B cell (primary cell): ENCODE data around the gene COL5A1. TPM values are rescaled to one million over a fixed set of nuclear protein-coding genes. Genes with fewer than 3 reads are reported as not detected.

Experiments
- ATAC-seq: fragments of 200-7000 bp; cut with Tn5 transposase; one replicate; pipeline ENCODE4 v1.10.0; 2021; ENCODE audit warnings: low read depth, mild to moderate bottlenecking, moderate number of reproducible peaks, moderate library complexity
- CTCF ChIA-PET: fragments of 350-600 bp; sonication (Branson Sonifier 250); formaldehyde crosslinking; loops from one replicate; lab custom pipeline; 2021; ENCODE audit warnings: antibody characterized with exemption, inconsistent platforms; lab: Charles Lee
- POLR2A ChIA-PET: fragments of 350-600 bp; sonication (Branson Sonifier 250); formaldehyde crosslinking; loops from one replicate; lab custom pipeline; 2021; ENCODE audit warnings: antibody characterized with exemption; lab: Charles Lee
- DNase-seq: peaks from one replicate; pipeline ENCODE4 v3.0.0; 2013
- H2AFZ ChIP-seq: 2 replicates; pipeline ENCODE4 v1.6.1; 2012; ENCODE audit warnings: mild to moderate bottlenecking, low read depth, low read length; ENCODE audit not compliant: insufficient read depth, poor library complexity, severe bottlenecking
- H3K27ac ChIP-seq, 2 donors: 1 replicate in 1 of 2; 2 replicates in 1 of 2; pipeline ENCODE4 v1.5.1; 2012 to 2013; ENCODE audit warnings: low read length in 2 of 2, mild to moderate bottlenecking in 2 of 2, moderate library complexity in 1 of 2
- H3K27me3 ChIP-seq, 4 experiments: fragments of 200-600 bp in 1 of 4; sonication (generic) in 1 of 4; replicated peaks in 1 of 4; 1 replicate in 2 of 4; 2 replicates in 2 of 4; pipeline versions ENCODE4 v1.6.1 to v1.7.0; 2013 to 2016; ENCODE audit warnings: low read length in 3 of 4, mild to moderate bottlenecking in 2 of 4, mixed read lengths in 1 of 4, moderate library complexity in 1 of 4; ENCODE audit not compliant: insufficient read depth in 4 of 4, control insufficient read depth in 3 of 4; ENCODE audit errors: control extremely low read depth in 1 of 4
- H3K36me3 ChIP-seq, 2 experiments: replicated peaks in 1 of 2; 1 replicate in 1 of 2; 2 replicates in 1 of 2; pipeline versions ENCODE4 v1.6.1 to v1.7.1; 2013; ENCODE audit warnings: low read length in 1 of 2; ENCODE audit not compliant: insufficient read depth in 2 of 2, control insufficient read depth in 1 of 2; ENCODE audit errors: control extremely low read depth in 1 of 2, extremely low read depth in 1 of 2
- H3K4me1 ChIP-seq, 2 donors: fragments of 200-600 bp in 1 of 2; sonication (generic) in 1 of 2; 1 replicate in 1 of 2; 2 replicates in 1 of 2; pipeline versions ENCODE4 v1.5.1 to v1.6.1; 2013 to 2017; ENCODE audit warnings: low read length in 2 of 2; ENCODE audit not compliant: control insufficient read depth in 2 of 2, insufficient read depth in 2 of 2
- H3K4me2 ChIP-seq: replicated peaks from 2 replicates; pipeline ENCODE3; 2012; ENCODE audit warnings: mild to moderate bottlenecking, low read depth, low read length; ENCODE audit not compliant: poor library complexity, severe bottlenecking
- H3K4me3 ChIP-seq, 5 experiments: fragments of 200-600 bp in 1 of 5; sonication (generic) in 1 of 5; 1 replicate in 3 of 5; 2 replicates in 2 of 5; pipeline versions ENCODE4 v1.5.1 to v1.7.0; 2011 to 2016; ENCODE audit warnings: low read length in 4 of 5, mild to moderate bottlenecking in 4 of 5, low read depth in 2 of 5, control low read depth in 1 of 5, moderate library complexity in 1 of 5; ENCODE audit not compliant: insufficient read depth in 1 of 5; ENCODE audit errors: control extremely low read depth in 1 of 5, extremely low read depth in 1 of 5
- H3K79me2 ChIP-seq: fragments of 200-600 bp; sonication (generic); one replicate; pipeline ENCODE4 v1.6.0; 2016; ENCODE audit warnings: low read length; ENCODE audit not compliant: control insufficient read depth, insufficient read depth
- H3K9ac ChIP-seq: fragments of 200-600 bp; sonication (generic); 2 replicates; pipeline ENCODE4 v1.6.1; 2017; ENCODE audit warnings: mild to moderate bottlenecking, low read length, moderate library complexity
- H3K9me3 ChIP-seq, 3 donors: one replicate each; pipeline versions ENCODE4 v1.6.1 to v1.7.1; 2013; ENCODE audit warnings: low read length in 2 of 3; ENCODE audit not compliant: control insufficient read depth in 2 of 3, insufficient read depth in 1 of 3; ENCODE audit errors: control extremely low read depth in 1 of 3
- H4K20me1 ChIP-seq: 2 replicates; pipeline ENCODE4 v1.6.0; 2012; ENCODE audit warnings: mild to moderate bottlenecking, low read length; ENCODE audit not compliant: insufficient read depth, control insufficient read depth, poor library complexity, severe bottlenecking
- H3K27ac Mint-ChIP-seq: one replicate; pipeline ENCODE4 v1.8.0; 2021; ENCODE audit warnings: mixed read lengths
- H3K27me3 Mint-ChIP-seq: one replicate; pipeline ENCODE4 v1.8.0; 2021; ENCODE audit warnings: mixed read lengths
- H3K4me1 Mint-ChIP-seq: one replicate; pipeline ENCODE4 v1.8.0; 2021; ENCODE audit warnings: mixed read lengths
- H3K4me3 Mint-ChIP-seq: one replicate; pipeline ENCODE4 v1.8.0; 2021; ENCODE audit warnings: mixed read lengths
- H3K9me3 Mint-ChIP-seq: one replicate; pipeline ENCODE4 v1.8.0; 2022; ENCODE audit warnings: mixed read lengths; ENCODE audit not compliant: insufficient read depth
- EZH2 ChIP-seq: IDR thresholded peaks from 2 replicates; pipeline ENCODE4 v1.6.1; 2012; ENCODE audit warnings: borderline replicate concordance, low read depth, mild to moderate bottlenecking, moderate library complexity, low read length; ENCODE audit not compliant: insufficient read depth, poor library complexity, severe bottlenecking
- WGBS: methylation state at CpG from one replicate; pipeline ENCODE4 v1.1.5; 2013; ENCODE audit warnings: missing lambda C conversion rate; ENCODE audit not compliant: insufficient coverage; 5-methylcytosine and 5-hydroxymethylcytosine counted together
- intact Hi-C: fragments of 100-400 bp; cut with micrococcal nuclease; formaldehyde crosslinking; loops from one replicate; pipeline ENCODE4 v1.10.0; 2022
- polyA plus RNA-seq: library from polyadenylated mRNA; depleted of rRNA; stranded (reverse); fragments of >200 nt; gene quantifications from 2 replicates; pipeline ENCODE4 v1.2.3, GENCODE V29; 2012
- total RNA-seq, 2 donors: library from RNA; stranded (reverse); fragments of 120-200 nt in 1 of 2; gene quantifications; 1 replicate in 1 of 2; 2 replicates in 1 of 2; pipeline versions ENCODE4 v1.2.3 to v1.2.4, GENCODE V29; 2013 to 2022
- TF ChIP-seq, protein P1 (sequence below): fragments of 200-600 bp; IDR thresholded peaks from one replicate; pipeline ENCODE4 v1.8.0; 2022; ENCODE audit warnings: antibody characterized with exemption, mild to moderate bottlenecking

Gene COL5A1
- total and polyA plus RNA-seq, 2 donors (not counting 1 experiment from before 2014, with no cell fraction given), result 0.06 TPM; not detected in 1

DNA sequence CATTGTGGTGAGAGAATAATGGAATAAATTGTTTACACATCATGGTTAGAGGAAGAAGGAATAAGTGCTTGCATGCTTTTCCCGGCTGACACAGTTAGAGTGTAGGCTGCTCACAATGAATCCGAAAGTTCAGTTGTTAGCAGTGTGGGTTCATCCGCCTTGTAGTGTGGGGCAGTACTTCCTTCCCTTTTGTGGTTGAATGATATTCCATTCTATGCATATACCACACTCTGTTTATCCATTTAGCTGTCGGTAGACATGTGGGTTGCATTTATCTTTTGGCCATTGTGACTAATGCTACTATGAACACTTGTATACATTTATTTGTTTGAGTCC, 84.0 kb downstream of the COL5A1 start:
- Mint-ChIP-seq H3K4me3 (peak overlapping the region; percentile 13), H3K27me3 (peaks cover 10% of the 10 kb centered on the region), H3K9me3 (peaks cover 3% of the 10 kb centered on the region), H3K27ac (no peak overlapping the region), H3K4me1 (peaks cover 12% of the 10 kb centered on the region)
- peaks cover 0 to 13% (median 0%) of the 10 kb centered on the region in 3 donors for H3K9me3 ChIP-seq
- DNase-seq (no peak), ATAC-seq (no peak)
- H3K4me3 ChIP-seq, result no peak overlapping the region
- no peak overlapping the region for H3K27ac ChIP-seq
- TF ChIP-seq EZH2, result no peak
- TF ChIP-seq, protein P1, sequence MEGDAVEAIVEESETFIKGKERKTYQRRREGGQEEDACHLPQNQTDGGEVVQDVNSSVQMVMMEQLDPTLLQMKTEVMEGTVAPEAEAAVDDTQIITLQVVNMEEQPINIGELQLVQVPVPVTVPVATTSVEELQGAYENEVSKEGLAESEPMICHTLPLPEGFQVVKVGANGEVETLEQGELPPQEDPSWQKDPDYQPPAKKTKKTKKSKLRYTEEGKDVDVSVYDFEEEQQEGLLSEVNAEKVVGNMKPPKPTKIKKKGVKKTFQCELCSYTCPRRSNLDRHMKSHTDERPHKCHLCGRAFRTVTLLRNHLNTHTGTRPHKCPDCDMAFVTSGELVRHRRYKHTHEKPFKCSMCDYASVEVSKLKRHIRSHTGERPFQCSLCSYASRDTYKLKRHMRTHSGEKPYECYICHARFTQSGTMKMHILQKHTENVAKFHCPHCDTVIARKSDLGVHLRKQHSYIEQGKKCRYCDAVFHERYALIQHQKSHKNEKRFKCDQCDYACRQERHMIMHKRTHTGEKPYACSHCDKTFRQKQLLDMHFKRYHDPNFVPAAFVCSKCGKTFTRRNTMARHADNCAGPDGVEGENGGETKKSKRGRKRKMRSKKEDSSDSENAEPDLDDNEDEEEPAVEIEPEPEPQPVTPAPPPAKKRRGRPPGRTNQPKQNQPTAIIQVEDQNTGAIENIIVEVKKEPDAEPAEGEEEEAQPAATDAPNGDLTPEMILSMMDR, result no peak
- H3K4me2 ChIP-seq, result peak overlapping the region; percentile 13
- ChIA-PET POLR2A (no interaction called here), CTCF (no interaction called here)
- peaks cover 0 to 7% (median 0%) of the 10 kb centered on the region in 4 experiments for H3K27me3 ChIP-seq
- no peak overlapping the region for H3K9ac ChIP-seq
- intact Hi-C loops, result no loop called here
- no peak overlapping the region for H2AFZ ChIP-seq
- H3K36me3 ChIP-seq, result no peaks in the 10 kb centered on the region
- H3K4me1 ChIP-seq, result peaks cover 21 to 26% of the 10 kb centered on the region in 2 donors
- no peaks in the 10 kb centered on the region for H4K20me1 ChIP-seq
- 14% methylated on average over 1 of the region's 4 CpGs for WGBS
- no peaks in the 10 kb centered on the region for H3K79me2 ChIP-seq

- Histone ChIP-seq H2AFZ (no peak overlapping the region), H3K27ac (no peak overlapping the region), H3K4me3 (no peak overlapping the region), H3K36me3 (no peaks in the 10 kb centered on the region), H3K4me1 (peaks cover 21 to 26% of the 10 kb centered on the region in 2 donors), H3K9ac (no peak overlapping the region), H3K79me2 (no peaks in the 10 kb centered on the region), H3K27me3 (peaks cover 0 to 7% (median 0%) of the 10 kb centered on the region in 4 experiments), H3K9me3 (peaks cover 0 to 19% (median 0%) of the 10 kb centered on the region in 3 donors), H4K20me1 (no peaks in the 10 kb centered on the region), H3K4me2 (no peak overlapping the region)
- no peak for ATAC-seq
- CTCF ChIA-PET, result no interaction called here
- Mint-ChIP-seq H3K27ac (no peak overlapping the region), H3K4me1 (peaks cover 12% of the 10 kb centered on the region), H3K4me3 (no peak overlapping the region), H3K9me3 (peaks cover 3% of the 10 kb centered on the region), H3K27me3 (peaks cover 10% of the 10 kb centered on the region)
- intact Hi-C loops, result no loop called here
- no peak for TF ChIP-seq EZH2
- TF ChIP-seq, protein P1, result no peak
- POLR2A ChIA-PET, result no interaction called here
- no peak for DNase-seq
- 75% methylated on average over 4 of the region's 4 CpGs for WGBS
Observed at GRCh38 chr9:134726026-134726721, 84.6 kb downstream of the COL5A1 start.
